ENCODE measurements around the gene VGLL4. TPM values are rescaled to one million over a fixed set of nuclear protein-coding genes. Genes with fewer than 3 reads are reported as not detected.
A peak's percentile ranks its signal among the peaks of the same experiment; 100 is the strongest.
"Not testable (repeated sequence)": the region's sequence is repeated elsewhere in the genome, so short reads cannot be mapped to it uniquely, and the experiment has no call there.

The VGLL4 gene
- total RNA-seq, 1 donor from 2014 or later, result 82.6 TPM

- H3K4me1 Mint-ChIP-seq, result peaks cover 20% of the 10 kb centered on the region
- no peak overlapping the region for H3K27ac Mint-ChIP-seq
- H3K4me3 Mint-ChIP-seq, result peak overlapping the region; percentile 37
- Histone ChIP-seq H3K27ac (peak overlapping the region; percentile 9), H3K27me3 (no peaks in the 10 kb centered on the region), H3K36me3 (no peaks in the 10 kb centered on the region), H3K4me2 (no peak overlapping the region), H3F3A (ENCODE audit: low read depth) (peaks cover 18% of the 10 kb centered on the region), H3K9ac (no peak overlapping the region), H3K9me3 (ENCODE audit: low read depth) (no peaks in the 10 kb centered on the region), H3K4me3 (no peak overlapping the region), H4K20me1 (ENCODE audit: low read depth) (no peaks in the 10 kb centered on the region), H3K4me1 (peaks cover 24% of the 10 kb centered on the region), H3K79me2 (ENCODE audit: low read depth) (no peaks in the 10 kb centered on the region), H2AFZ (replicated peaks) (no peak overlapping the region)
- H3K27me3 Mint-ChIP-seq (ENCODE audit: insufficient read depth, low read depth), result no peaks in the 10 kb centered on the region
- no peaks in the 10 kb centered on the region for H3K36me3 Mint-ChIP-seq
- no peaks in the 10 kb centered on the region for H3K9me3 Mint-ChIP-seq
- TF ChIP-seq EZH2 (IDR thresholded peaks at IDR 0.05) (no peak), EZH2phosphoT487 (IDR thresholded peaks at IDR 0.05) (no peak), CTCF (IDR thresholded peaks at IDR 0.05) (no peak)
- peak; percentile 7 for DNase-seq (ENCODE audit: low spot score)
Observed at GRCh38 chr3:11690863-11691766, 47.4 kb upstream of the VGLL4 start.

GRCh38 chr3:11689749-11690148, 46.0 kb upstream of the VGLL4 start:
- no peak overlapping the region for H3K27ac Mint-ChIP-seq
- peak overlapping the region; percentile 33 for H3K27ac ChIP-seq
- H3K4me3 ChIP-seq, result no peak overlapping the region
- H3K36me3 ChIP-seq, result no peaks in the 10 kb centered on the region
- peaks cover 20% of the 10 kb centered on the region for H3K4me1 Mint-ChIP-seq
- H2AFZ ChIP-seq (replicated peaks), result no peak overlapping the region
- H3K9me3 ChIP-seq (ENCODE audit: low read depth), result no peaks in the 10 kb centered on the region
- H3K9me3 Mint-ChIP-seq, result no peaks in the 10 kb centered on the region
- no peaks in the 10 kb centered on the region for H3K27me3 ChIP-seq
- H3K4me2 ChIP-seq, result peak overlapping the region; percentile 55
- H3K4me1 ChIP-seq, result peaks cover 24% of the 10 kb centered on the region
- peak; percentile 7 for DNase-seq (ENCODE audit: low spot score)
- no peaks in the 10 kb centered on the region for H3K36me3 Mint-ChIP-seq
- no peaks in the 10 kb centered on the region for H3K79me2 ChIP-seq (ENCODE audit: low read depth)
- no peak for TF ChIP-seq CTCF (IDR thresholded peaks at IDR 0.05)
- TF ChIP-seq EZH2 (IDR thresholded peaks at IDR 0.05), result no peak
- no peak for TF ChIP-seq EZH2phosphoT487 (IDR thresholded peaks at IDR 0.05)
- no peak overlapping the region for H3K9ac ChIP-seq
- no peaks in the 10 kb centered on the region for H4K20me1 ChIP-seq (ENCODE audit: low read depth)
- no peak overlapping the region for H3K4me3 Mint-ChIP-seq
- peaks cover 18% of the 10 kb centered on the region for H3F3A ChIP-seq (ENCODE audit: low read depth)
- no peaks in the 10 kb centered on the region for H3K27me3 Mint-ChIP-seq (ENCODE audit: insufficient read depth, low read depth)

- H3K9ac ChIP-seq; H3K79me2 ChIP-seq (ENCODE audit: low read depth); H3K4me3 Mint-ChIP-seq; H3K27ac ChIP-seq; H3K4me3 ChIP-seq; H3K27me3 Mint-ChIP-seq (ENCODE audit: insufficient read depth, low read depth); H2AFZ ChIP-seq (replicated peaks); H3K4me1 Mint-ChIP-seq; H4K20me1 ChIP-seq (ENCODE audit: low read depth); H3K36me3 ChIP-seq; H3K36me3 Mint-ChIP-seq; H3F3A ChIP-seq (ENCODE audit: low read depth); H3K4me2 ChIP-seq; H3K9me3 ChIP-seq (ENCODE audit: low read depth); H3K27ac Mint-ChIP-seq; DNase-seq (ENCODE audit: low spot score); H3K9me3 Mint-ChIP-seq; H3K27me3 ChIP-seq: not testable (repeated sequence)
- peaks cover 11% of the 10 kb centered on the region for H3K4me1 ChIP-seq
Observed at GRCh38 chr3:11684980-11685379, 41.3 kb upstream of the VGLL4 start.

GRCh38 chr3:11680509-11680908, 36.8 kb upstream of the VGLL4 start:
- H2AFZ ChIP-seq (replicated peaks), result no peak overlapping the region
- H4K20me1 ChIP-seq (ENCODE audit: low read depth), result no peaks in the 10 kb centered on the region
- H3K79me2 ChIP-seq (ENCODE audit: low read depth), result no peaks in the 10 kb centered on the region
- no peak for DNase-seq (ENCODE audit: low spot score)
- Mint-ChIP-seq H3K36me3 (no peaks in the 10 kb centered on the region), H3K4me1 (no peaks in the 10 kb centered on the region), H3K9me3 (no peaks in the 10 kb centered on the region), H3K4me3 (no peak overlapping the region), H3K27me3 (ENCODE audit: insufficient read depth, low read depth) (peaks cover 3% of the 10 kb centered on the region), H3K27ac (no peak overlapping the region)
- no peaks in the 10 kb centered on the region for H3F3A ChIP-seq (ENCODE audit: low read depth)
- H3K4me3 ChIP-seq, result no peak overlapping the region
- H3K36me3 ChIP-seq, result no peaks in the 10 kb centered on the region
- no peak overlapping the region for H3K27ac ChIP-seq
- H3K4me1 ChIP-seq, result no peaks in the 10 kb centered on the region
- H3K4me2 ChIP-seq, result no peak overlapping the region
- TF ChIP-seq EZH2phosphoT487 (IDR thresholded peaks at IDR 0.05) (no peak), EZH2 (IDR thresholded peaks at IDR 0.05) (no peak), CTCF (IDR thresholded peaks at IDR 0.05) (no peak)
- no peaks in the 10 kb centered on the region for H3K9me3 ChIP-seq (ENCODE audit: low read depth)
- no peak overlapping the region for H3K9ac ChIP-seq
- no peaks in the 10 kb centered on the region for H3K27me3 ChIP-seq

Measured in neural progenitor cell (in vitro differentiated cells).